ENCODE data around the gene LUC7L. TPM values are rescaled to one million over a fixed set of nuclear protein-coding genes. Genes with fewer than 3 reads are reported as not detected.
"Not testable (repeated sequence)": the region's sequence is repeated elsewhere in the genome, so short reads cannot be mapped to it uniquely, and the experiment has no call there.

The LUC7L gene
- total RNA-seq, 6 donors from 2014 or later: 57.9 to 394 (median 108) TPM

GRCh38 chr16:155031-155398 lies 74.2 kb downstream of the LUC7L start:
- no peaks in the 10 kb centered on the region for H3K36me3 ChIP-seq
- DNase-seq (no peak), ATAC-seq (ENCODE audit: low FRiP score in 2 of 2) (no peak)
- no peak for TF ChIP-seq POLR2AphosphoS5 (IDR thresholded peaks at IDR 0.05)
- TF ChIP-seq POLR2A (IDR thresholded peaks at IDR 0.05): no peak
- no peak for TF ChIP-seq CTCF (IDR thresholded peaks at IDR 0.05)
- no peak for TF ChIP-seq EP300 (IDR thresholded peaks at IDR 0.05)
- peaks cover 8 to 11% (median 10%) of the 10 kb centered on the region in 4 donors for H3K4me1 ChIP-seq
- H3K9me3 ChIP-seq: no peaks in the 10 kb centered on the region
- no peak overlapping the region for H3K27ac ChIP-seq
- H3K27me3 ChIP-seq: peaks cover 0 to 6% (median 4%) of the 10 kb centered on the region in 4 donors
- 64 to 70% methylated on average over 7 of the region's 7 CpGs for WGBS, 2 donors
- peak overlapping the region in 2 of 4 donors; percentile 57 to 61 for H3K4me3 ChIP-seq

- Histone ChIP-seq H3K36me3 (no peaks in the 10 kb centered on the region), H3K4me3 (peak overlapping the region; percentile 13 to 61 (median 44)), H3K4me1 (peaks cover 8 to 11% (median 10%) of the 10 kb centered on the region in 4 donors), H3K27ac (peak overlapping the region in 1 of 4 donors; percentile 46), H3K9me3 (no peaks in the 10 kb centered on the region), H3K27me3 (peaks cover 0 to 6% (median 4%) of the 10 kb centered on the region in 4 donors)
- 2 to 3% methylated on average over 10 to 41 of the region's 59 CpGs for WGBS, 2 donors
- no peak for TF ChIP-seq POLR2A (IDR thresholded peaks at IDR 0.05)
- TF ChIP-seq EP300 (IDR thresholded peaks at IDR 0.05): no peak
- TF ChIP-seq POLR2AphosphoS5 (IDR thresholded peaks at IDR 0.05): no peak
- no peak for TF ChIP-seq CTCF (IDR thresholded peaks at IDR 0.05)
- DNase-seq (peak in 1 of 2 donors; percentile 87), ATAC-seq (ENCODE audit: low FRiP score in 2 of 2) (peak in 1 of 2 donors; percentile 49)
These were observed 74.8 kb downstream of the LUC7L start for GRCh38 chr16:154217-155030.

GRCh38 chr16:153550-154216 lies 75.6 kb downstream of the LUC7L start:
- ATAC-seq (ENCODE audit: low FRiP score in 2 of 2): peak in 1 of 2 donors; percentile 4
- peak overlapping the region in 1 of 4 donors; percentile 32 for H3K4me3 ChIP-seq
- no CpG with 5 or more reads among the region's 74 CpGs for WGBS, 2 donors
- not testable (repeated sequence) for H3K27ac ChIP-seq, H3K9me3 ChIP-seq, DNase-seq, H3K27me3 ChIP-seq, H3K36me3 ChIP-seq
- peaks cover 8 to 11% (median 10%) of the 10 kb centered on the region in 4 donors for H3K4me1 ChIP-seq

DNA sequence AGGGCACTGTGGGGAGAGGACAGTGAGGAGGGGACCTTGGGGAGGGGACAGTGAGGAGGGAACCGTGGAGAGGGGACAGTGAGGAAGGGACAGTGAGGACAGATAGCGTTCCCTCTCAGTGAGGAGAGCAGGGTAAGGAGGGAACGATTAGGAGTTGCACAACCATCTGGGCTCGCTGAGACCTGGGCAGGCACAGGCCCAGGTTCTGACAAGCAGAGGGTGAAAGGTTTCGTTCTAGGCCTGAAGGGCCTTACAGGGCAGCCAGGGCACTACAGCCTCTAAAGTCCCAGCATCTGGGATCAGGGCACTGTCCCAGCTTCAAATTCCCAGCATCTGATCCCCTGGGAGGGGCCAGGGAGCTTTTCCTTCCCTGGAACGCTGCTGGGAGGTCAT lies 76.1 kb downstream of the LUC7L start:
- 49 to 56% methylated on average over 4 of the region's 6 CpGs for WGBS, 2 donors
- not testable (repeated sequence) for H3K4me3 ChIP-seq; H3K36me3 ChIP-seq; H3K27me3 ChIP-seq; H3K9me3 ChIP-seq; DNase-seq; ATAC-seq (ENCODE audit: low FRiP score in 2 of 2)
- peak overlapping the region in 1 of 4 donors; percentile 39 for H3K27ac ChIP-seq
- peaks cover 8 to 11% (median 10%) of the 10 kb centered on the region in 4 donors for H3K4me1 ChIP-seq

- ATAC-seq (ENCODE audit: low FRiP score in 2 of 2) (peak in 1 of 2 donors; percentile 25), DNase-seq (no peak)
- WGBS, 2 donors: 81 to 85% methylated on average over 14 to 17 of the region's 17 CpGs
- H3K4me3 ChIP-seq: no peak within 1 kb of the TSS
- H3K27ac ChIP-seq: peak within 1 kb of the TSS in 1 of 4 donors; percentile 39
- peaks cover 0 to 6% (median 4%) of the 10 kb centered on the region in 4 donors for H3K27me3 ChIP-seq
- H3K36me3 ChIP-seq: no peaks in the 10 kb centered on the region
- no peaks in the 10 kb centered on the region for H3K9me3 ChIP-seq
- TF ChIP-seq POLR2AphosphoS5 (IDR thresholded peaks at IDR 0.05) (no peak), POLR2A (IDR thresholded peaks at IDR 0.05) (no peak), CTCF (IDR thresholded peaks at IDR 0.05) (no peak), EP300 (IDR thresholded peaks at IDR 0.05) (no peak)
- peaks cover 8 to 11% (median 10%) of the 10 kb centered on the region in 4 donors for H3K4me1 ChIP-seq
These were observed 76.8 kb downstream of the LUC7L start, which contains the start of gene HBZ for GRCh38 chr16:152141-153128. HBZ (plus strand) TSS chr16:152644; CDS start chr16:152910, 266 bp downstream.

Data from upper lobe of left lung (tissue), 6 donors.